GM12878 (cell line): ENCODE measurements around the gene KAZN. TPM values are rescaled to one million over a fixed set of nuclear protein-coding genes. Genes with fewer than 3 reads are reported as not detected.

Source experiments
- ATAC-seq: fragments of 200-7000 bp; cut with Tn5 transposase; 3 replicates; pipeline ENCODE4 v1.9.1; 2020; ENCODE audit warnings: mild to moderate bottlenecking, moderate library complexity
- BruUV-seq: library from RNA; stranded (reverse); fragments of 400-500 nt; replicated peaks from 2 replicates; lab custom pipeline; 2021; lab: Mats Ljungman, UMichigan
- CTCF ChIA-PET: fragments of 300-600 bp; sonication (Branson Sonifier 250); formaldehyde crosslinking; extraction: SDS; loops from one replicate; lab custom pipeline; 2021; ENCODE audit warnings: inconsistent platforms; lab: Yijun Ruan, JAX
- POLR2A ChIA-PET: fragments of 350-600 bp; formaldehyde crosslinking; extraction: SDS; loops from one replicate; lab custom pipeline; 2021; ENCODE audit warnings: inconsistent platforms; lab: Charles Lee
- RAD21 ChIA-PET: fragments of 300-600 bp; sonication (Branson Sonifier 250); formaldehyde crosslinking; loops from one replicate; lab custom pipeline; 2023; ENCODE audit warnings: antibody characterized with exemption; ENCODE audit not compliant: unreplicated experiment; lab: Charles Lee
- SMC1A ChIA-PET: fragments of 300-600 bp; sonication (Branson Sonifier 250); formaldehyde crosslinking; loops from one replicate; lab custom pipeline; 2023; ENCODE audit not compliant: unreplicated experiment, uncharacterized antibody; lab: Charles Lee
- DNase-seq: peaks from one replicate; pipeline ENCODE4 v3.0.0-alpha.2; 2011; ENCODE audit warnings: low read depth, low spot score
- FAIRE-seq: peaks from 3 replicates; lab custom pipeline; 2011; peaks lifted over from hg19 to GRCh38; lab: Jason Lieb, UNC
- H2AFZ ChIP-seq: 2 replicates; pipeline ENCODE4 v1.6.0; 2011; ENCODE audit warnings: low read depth, low read length, control low read depth; ENCODE audit not compliant: control insufficient read depth
- H3K27ac ChIP-seq: 2 replicates; pipeline ENCODE4 v1.5.1; 2011; ENCODE audit warnings: control low read depth; ENCODE audit not compliant: control insufficient read depth, insufficient read depth
- H3K27me3 ChIP-seq, 2 experiments: replicated peaks in 1 of 2; 2 replicates each; pipeline versions ENCODE4 v1.6.0 to v1.6.1; 2011; ENCODE audit warnings: low read length in 1 of 2; ENCODE audit not compliant: control insufficient read depth in 2 of 2, insufficient read depth in 2 of 2
- H3K36me3 ChIP-seq, 2 experiments: 2 replicates each; pipeline ENCODE4 v1.5.1; 2011; ENCODE audit warnings: low read length in 1 of 2; ENCODE audit not compliant: control insufficient read depth in 2 of 2, insufficient read depth in 2 of 2
- H3K4me1 ChIP-seq: 2 replicates; pipeline ENCODE4 v1.6.1; 2011; ENCODE audit warnings: mild to moderate bottlenecking, low read length, moderate library complexity, mixed read lengths; ENCODE audit not compliant: control insufficient read depth, insufficient read depth
- H3K4me2 ChIP-seq: 2 replicates; pipeline ENCODE4 v1.6.0; 2011; ENCODE audit warnings: control low read depth; ENCODE audit not compliant: control insufficient read depth, insufficient read depth
- H3K4me3 ChIP-seq: fragments of 200-600 bp; sonication (generic); 2 replicates; pipeline ENCODE4 v1.5.1; 2016
- H3K79me2 ChIP-seq: 2 replicates; pipeline ENCODE4 v1.6.0; 2011; ENCODE audit warnings: low read length; ENCODE audit not compliant: control insufficient read depth, insufficient read depth
- H3K9ac ChIP-seq: 2 replicates; pipeline ENCODE4 v1.8.0; 2011; ENCODE audit warnings: low read length, control low read depth, mixed read lengths; ENCODE audit not compliant: control insufficient read depth, insufficient read depth
- H3K9me3 ChIP-seq: replicated peaks from 3 replicates; pipeline ENCODE4 v1.5.1; 2011; ENCODE audit warnings: mild to moderate bottlenecking, low read length; ENCODE audit not compliant: control insufficient read depth, insufficient read depth
- H4K20me1 ChIP-seq: 2 replicates; pipeline ENCODE4 v1.6.0; 2011; ENCODE audit not compliant: control insufficient read depth, insufficient read depth
- CREB1 ChIP-seq: IDR thresholded peaks from 2 replicates; pipeline ENCODE4 v1.6.1; 2012; ENCODE audit warnings: low read depth, mild to moderate bottlenecking, inconsistent platforms
- EGR1 ChIP-seq, 2 experiments: IDR thresholded peaks; 1 replicate in 1 of 2; 2 replicates in 1 of 2; pipeline ENCODE4 v1.6.1; 2011 to 2012; ENCODE audit warnings: low read depth in 2 of 2, low read length in 2 of 2, borderline replicate concordance in 1 of 2, mild to moderate bottlenecking in 1 of 2, moderate library complexity in 1 of 2
- EP300 ChIP-seq, 2 experiments: fragments of 150-350 bp in 1 of 2; IDR thresholded peaks; 2 replicates each; pipeline ENCODE4 v1.6.1; 2011 to 2012; ENCODE audit warnings: low read depth in 2 of 2, low read length in 2 of 2, borderline replicate concordance in 1 of 2, improper control_type of control experiment in 1 of 2, inconsistent platforms in 1 of 2; ENCODE audit not compliant: control insufficient read depth in 1 of 2
- FOXK2 ChIP-seq: fragments of 450-650 bp; IDR thresholded peaks from 2 replicates; pipeline ENCODE4 v1.6.1; 2017; ENCODE audit warnings: mild to moderate bottlenecking, moderate library complexity
- KAT2A ChIP-seq: conservative IDR thresholded peaks from 2 replicates; pipeline ENCODE4 v1.6.1; 2011; ENCODE audit warnings: low read depth, low read length; ENCODE audit not compliant: control insufficient read depth
- MXI1 ChIP-seq: fragments of 150-350 bp; IDR thresholded peaks from 2 replicates; pipeline ENCODE4 v1.6.1; 2011; ENCODE audit warnings: low read depth, mild to moderate bottlenecking, inconsistent platforms, low read length, improper control_type of control experiment
- NBN ChIP-seq: fragments of 450-650 bp; IDR thresholded peaks from 2 replicates; pipeline ENCODE4 v1.6.1; 2016
- RAD51 ChIP-seq: fragments of 450-650 bp; IDR thresholded peaks from 2 replicates; pipeline ENCODE4 v1.6.1; 2016; ENCODE audit warnings: moderate library complexity, mild to moderate bottlenecking, inconsistent platforms
- TARDBP ChIP-seq: IDR thresholded peaks from 2 replicates; pipeline ENCODE4 v1.6.1; 2016; ENCODE audit warnings: borderline replicate concordance
- TBL1XR1 ChIP-seq: IDR thresholded peaks from 2 replicates; pipeline ENCODE4 v1.6.1; 2012; ENCODE audit warnings: low read depth, low read length, improper control_type of control experiment
- WRNIP1 ChIP-seq: IDR thresholded peaks from 2 replicates; pipeline ENCODE4 v1.6.1; 2011; ENCODE audit warnings: low read depth, low read length, improper control_type of control experiment, borderline replicate concordance
- ZBED1 ChIP-seq: IDR thresholded peaks from 2 replicates; pipeline ENCODE4 v1.6.1; 2016; ENCODE audit warnings: borderline replicate concordance
- WGBS: methylation state at CpG from one replicate; pipeline ENCODE4 v1.1.6; 2016; ENCODE audit warnings: low lambda C conversion rate; ENCODE audit not compliant: insufficient replicate concordance, insufficient coverage; ENCODE audit errors: missing lambda C conversion rate; 5-methylcytosine and 5-hydroxymethylcytosine counted together
- in situ Hi-C: fragments of 300-500 bp; cut with MboI; formaldehyde crosslinking; loops from 9 replicates; pipeline ENCODE4 v1.14.3; 2018; ENCODE audit warnings: mixed read lengths
- intact Hi-C: fragments of 100-400 bp; cut with micrococcal nuclease; formaldehyde crosslinking; loops from one replicate; pipeline ENCODE4 v1.14.2; 2022; ENCODE audit not compliant: unreplicated experiment
- polyA plus RNA-seq, 11 experiments: library from polyadenylated mRNA; depleted of rRNA in 4 of 11; unstranded in 6 of 11; stranded (reverse) in 5 of 11; fragments of >200 nt; fragmentation: Nextera tagmentation in 4 of 11; fragmentation: Illumina TruSeq in 1 of 11; extraction: Ambion mirVana in 4 of 11; extraction: Trizol in 1 of 11; gene quantifications; 1 replicate in 1 of 11; 2 replicates in 10 of 11; pipeline versions ENCODE4 v1.2.1 to v1.2.3, GENCODE V29; 2011 to 2016; ENCODE audit warnings: inconsistent platforms in 2 of 11, missing spikeins in 2 of 11, low read depth in 1 of 11
- total RNA-seq, 4 experiments: library from RNA; depleted of rRNA in 3 of 4; stranded (reverse); fragments of >200 nt in 3 of 4; fragmentation: Illumina TruSeq in 1 of 4; extraction: Trizol in 1 of 4; gene quantifications; 2 replicates each; pipeline versions ENCODE4 v1.2.1 to v1.2.3, GENCODE V29; 2013 to 2021
- TF ChIP-seq, protein P1 (sequence below), 3 experiments: IDR thresholded peaks in 2 of 3; conservative IDR thresholded peaks in 1 of 3; 2 replicates each; pipeline ENCODE4 v1.5.1; 2011; ENCODE audit warnings: low read depth in 3 of 3, low read length in 3 of 3, mild to moderate bottlenecking in 3 of 3, control low read depth in 2 of 3, moderate library complexity in 2 of 3, inconsistent platforms in 1 of 3, mixed read lengths in 1 of 3; ENCODE audit not compliant: control insufficient read depth in 2 of 3, insufficient read depth in 1 of 3; ENCODE audit errors: extremely low read depth in 1 of 3
- TF ChIP-seq, protein P2 (sequence below): IDR thresholded peaks from 2 replicates; pipeline ENCODE4 v1.6.1; 2012; ENCODE audit warnings: low read depth, low read length, improper control_type of control experiment

The KAZN gene
- total and polyA plus RNA-seq, 10 of the 15 experiments (the other 5 are each of a cell fraction or from before 2014, with no cell fraction given) = 0.72 to 4.0 (median 1.2) TPM

DNA sequence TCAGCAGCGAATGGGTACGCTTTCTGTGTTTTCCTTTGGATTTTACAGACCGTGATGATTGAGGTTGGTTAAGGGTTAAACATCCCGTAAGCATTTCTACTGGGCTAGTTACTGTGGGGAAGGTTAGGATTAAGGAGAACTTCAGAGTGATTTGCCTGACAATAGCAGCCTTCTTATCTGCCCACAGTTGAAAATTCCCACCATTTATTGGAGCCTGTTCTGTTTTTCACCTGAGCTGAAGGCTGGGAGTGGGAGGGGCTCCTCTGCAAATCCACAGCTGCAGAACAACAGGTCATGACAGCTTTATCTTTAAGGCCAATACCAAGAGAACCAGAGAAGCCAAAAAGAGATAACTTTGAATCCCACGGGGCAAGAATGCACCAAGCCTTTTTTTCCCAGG is 168.6 kb downstream of the KAZN start (continued):
- TF ChIP-seq, protein P1, sequence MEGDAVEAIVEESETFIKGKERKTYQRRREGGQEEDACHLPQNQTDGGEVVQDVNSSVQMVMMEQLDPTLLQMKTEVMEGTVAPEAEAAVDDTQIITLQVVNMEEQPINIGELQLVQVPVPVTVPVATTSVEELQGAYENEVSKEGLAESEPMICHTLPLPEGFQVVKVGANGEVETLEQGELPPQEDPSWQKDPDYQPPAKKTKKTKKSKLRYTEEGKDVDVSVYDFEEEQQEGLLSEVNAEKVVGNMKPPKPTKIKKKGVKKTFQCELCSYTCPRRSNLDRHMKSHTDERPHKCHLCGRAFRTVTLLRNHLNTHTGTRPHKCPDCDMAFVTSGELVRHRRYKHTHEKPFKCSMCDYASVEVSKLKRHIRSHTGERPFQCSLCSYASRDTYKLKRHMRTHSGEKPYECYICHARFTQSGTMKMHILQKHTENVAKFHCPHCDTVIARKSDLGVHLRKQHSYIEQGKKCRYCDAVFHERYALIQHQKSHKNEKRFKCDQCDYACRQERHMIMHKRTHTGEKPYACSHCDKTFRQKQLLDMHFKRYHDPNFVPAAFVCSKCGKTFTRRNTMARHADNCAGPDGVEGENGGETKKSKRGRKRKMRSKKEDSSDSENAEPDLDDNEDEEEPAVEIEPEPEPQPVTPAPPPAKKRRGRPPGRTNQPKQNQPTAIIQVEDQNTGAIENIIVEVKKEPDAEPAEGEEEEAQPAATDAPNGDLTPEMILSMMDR (IDR thresholded peaks at IDR 0.05 in 2 of 3, conservative IDR thresholded peaks at IDR 0.05 in 1 of 3; ENCODE audit: control insufficient read depth in 2 of 3, extremely low read depth in 1 of 3, insufficient read depth in 1 of 3, low read depth in 3 of 3, low read length in 3 of 3) = no peak
- no peak for TF ChIP-seq NBN

DNA sequence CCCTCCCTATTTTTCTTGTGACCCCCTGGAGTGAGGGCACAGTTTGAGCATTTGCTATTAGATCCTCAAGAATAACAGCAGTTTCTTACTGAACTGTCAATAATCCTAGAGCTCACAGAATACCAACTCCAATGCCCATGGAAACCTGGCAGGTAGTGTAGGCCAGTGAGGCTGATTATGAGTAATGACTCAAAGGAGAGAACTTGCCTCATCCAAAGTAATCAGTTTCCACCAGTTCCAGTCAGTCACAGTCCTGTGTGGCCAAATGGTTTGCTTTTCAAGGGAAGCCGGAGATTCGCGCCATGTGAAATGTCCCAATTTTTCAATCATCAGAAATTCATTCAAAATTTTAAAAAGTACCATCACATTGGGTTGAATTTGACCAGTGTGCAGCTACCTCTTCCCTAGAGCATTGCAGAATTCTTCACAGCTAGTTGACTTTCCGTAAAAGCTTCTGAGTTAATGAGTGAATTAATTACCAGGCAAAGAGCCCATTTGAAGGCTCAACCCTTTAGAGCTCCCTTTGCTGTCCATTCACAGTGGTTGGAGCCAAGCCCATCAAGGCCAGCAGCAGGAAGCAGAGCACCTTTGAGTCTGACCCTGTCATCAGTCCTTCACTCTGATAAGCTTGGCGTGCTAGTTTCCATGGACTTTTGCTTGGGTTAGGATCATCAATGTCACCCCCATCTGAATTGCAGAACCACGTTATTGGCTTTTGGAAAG is 170.3 kb downstream of the KAZN start:
- H2AFZ ChIP-seq = no peak overlapping the region
- H3K9ac ChIP-seq = no peak overlapping the region
- H3K4me3 ChIP-seq = no peak overlapping the region
- in situ Hi-C loops = no loop called here
- no peaks in the 10 kb centered on the region for H3K27me3 ChIP-seq
- POLR2A ChIA-PET = no interaction called here
- no peaks in the 10 kb centered on the region for H3K79me2 ChIP-seq
- no peak overlapping the region for H3K4me2 ChIP-seq
- FAIRE-seq = no peak
- 60% methylated on average over 6 of the region's 6 CpGs for WGBS
- H3K4me1 ChIP-seq = no peaks in the 10 kb centered on the region
- H3K36me3 ChIP-seq = no peaks in the 10 kb centered on the region
- SMC1A ChIA-PET = interaction anchor here (2.5 kb wide), 1 partner anchor 10 kb away, joined by 9 read pairs; no protein-coding TSS in a partner anchor
- DNase-seq = no peak
- no peaks in the 10 kb centered on the region for H4K20me1 ChIP-seq
- RAD21 ChIA-PET = no interaction called here
- H3K27ac ChIP-seq = no peak overlapping the region
- no peak for ATAC-seq
- intact Hi-C loops = no loop called here
- CTCF ChIA-PET = interaction anchor here (0.9 to 1.2 kb wide), 4 partner anchors 10 to 67 kb away, joined by 3 to 5 read pairs (median 4); no protein-coding TSS in a partner anchor
- no TSS peak for BruUV-seq
- TF ChIP-seq ZBED1 (no peak), KAT2A (no peak), CREB1 (no peak), MXI1 (no peak), TBL1XR1 (no peak), EP300 (IDR thresholded peaks at IDR 0.05; ENCODE audit: borderline replicate concordance in 1 of 2, control insufficient read depth in 1 of 2, low read depth in 2 of 2, low read length in 2 of 2) (no peak), FOXK2 (no peak), EGR1 (IDR thresholded peaks at IDR 0.05; ENCODE audit: borderline replicate concordance in 1 of 2, low read depth in 2 of 2, low read length in 2 of 2) (no peak), TARDBP (no peak), WRNIP1 (no peak), RAD51 (no peak)
- TF ChIP-seq, protein P2, sequence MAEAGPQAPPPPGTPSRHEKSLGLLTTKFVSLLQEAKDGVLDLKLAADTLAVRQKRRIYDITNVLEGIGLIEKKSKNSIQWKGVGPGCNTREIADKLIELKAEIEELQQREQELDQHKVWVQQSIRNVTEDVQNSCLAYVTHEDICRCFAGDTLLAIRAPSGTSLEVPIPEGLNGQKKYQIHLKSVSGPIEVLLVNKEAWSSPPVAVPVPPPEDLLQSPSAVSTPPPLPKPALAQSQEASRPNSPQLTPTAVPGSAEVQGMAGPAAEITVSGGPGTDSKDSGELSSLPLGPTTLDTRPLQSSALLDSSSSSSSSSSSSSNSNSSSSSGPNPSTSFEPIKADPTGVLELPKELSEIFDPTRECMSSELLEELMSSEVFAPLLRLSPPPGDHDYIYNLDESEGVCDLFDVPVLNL = no peak
- no peaks in the 10 kb centered on the region for H3K9me3 ChIP-seq
